Heart left ventricle (tissue), 16 donors: Measurements from ENCODE around the gene ZNF334. TPM values are rescaled to one million over a fixed set of nuclear protein-coding genes. Genes with fewer than 3 reads are reported as not detected.

Source experiments
- ATAC-seq, 4 donors: fragments of 200-7000 bp; cut with Tn5 transposase; one replicate each; pipeline ENCODE4 v1.9.1; 2020 to 2022; ENCODE audit warnings: moderate library complexity in 4 of 4, mild to moderate bottlenecking in 3 of 4, moderate number of reproducible peaks in 1 of 4
- DNase-seq, 5 donors: peaks; one replicate each; pipeline ENCODE4 v3.0.0-alpha.2; 2020
- H3K27ac ChIP-seq, 12 donors: fragments of 200-600 bp; sonication (generic) in 4 of 12; one replicate each; pipeline versions ENCODE4 v1.5.0 to v1.8.0; 2016 to 2022; ENCODE audit warnings: mild to moderate bottlenecking in 2 of 12
- H3K27me3 ChIP-seq, 9 donors: fragments of 200-600 bp; sonication (generic) in 2 of 9; one replicate each; pipeline versions ENCODE4 v1.5.1 to v1.8.0; 2016 to 2022; ENCODE audit warnings: mild to moderate bottlenecking in 3 of 9
- H3K36me3 ChIP-seq, 9 donors: fragments of 200-600 bp; sonication (generic) in 2 of 9; one replicate each; pipeline versions ENCODE4 v1.5.0 to v1.8.0; 2018 to 2022; ENCODE audit warnings: mild to moderate bottlenecking in 2 of 9
- H3K4me1 ChIP-seq, 12 donors: fragments of 200-600 bp; sonication (generic) in 4 of 12; one replicate each; pipeline versions ENCODE4 v1.5.0 to v1.8.0; 2016 to 2022; ENCODE audit warnings: mild to moderate bottlenecking in 3 of 12
- H3K4me3 ChIP-seq, 12 donors: fragments of 200-600 bp; sonication (generic) in 4 of 12; one replicate each; pipeline versions ENCODE4 v1.5.0 to v1.8.0; 2017 to 2022; ENCODE audit warnings: mild to moderate bottlenecking in 9 of 12, moderate library complexity in 4 of 12
- H3K9me3 ChIP-seq, 12 donors: fragments of 200-600 bp; sonication (generic) in 4 of 12; one replicate each; pipeline versions ENCODE4 v1.5.0 to v1.8.0; 2016 to 2022; ENCODE audit warnings: mild to moderate bottlenecking in 1 of 12
- POLR2A ChIP-seq, 2 donors: fragments of 450-650 bp; IDR thresholded peaks; one replicate each; pipeline ENCODE4 v1.6.1; 2017; ENCODE audit warnings: antibody characterized with exemption in 2 of 2, mild to moderate bottlenecking in 2 of 2, moderate library complexity in 2 of 2
- WGBS, 4 donors: extraction: QIAGEN DNeasy Blood & Tissue Kit in 2 of 4; methylation state at CpG; one replicate each; pipeline versions ENCODE4 v1.1.5 to v1.1.7; 2013 to 2018; 5-methylcytosine and 5-hydroxymethylcytosine counted together
- intact Hi-C, 10 donors: fragments of 100-400 bp; cut with DNase I; formaldehyde crosslinking; loops; one replicate each; pipeline versions ENCODE4 v1.11.1 to v1.14.2; 2022
- polyA plus RNA-seq, 2 donors: library from polyadenylated mRNA; stranded (reverse); fragments of 200-250 nt; gene quantifications; one replicate each; pipeline ENCODE4 v1.2.3, GENCODE V29; 2013
- total RNA-seq, 9 donors: library from RNA; depleted of rRNA in 2 of 9; stranded (reverse); fragments of >200 nt in 2 of 9; fragmentation: NEBNext Ultra II Directional in 3 of 9; extraction: Animal tissue kit (Norgen Biotek cat#: 25700) in 3 of 9; gene quantifications; one replicate each; pipeline versions ENCODE4 v1.1.0 to v1.2.4, GENCODE V29; 2016 to 2023
- TF ChIP-seq, protein P1 (sequence below), 12 donors: fragments of 200-600 bp; sonication (generic) in 4 of 12; IDR thresholded peaks; one replicate each; pipeline versions ENCODE4 v1.5.0 to v1.8.0; 2018 to 2022; ENCODE audit warnings: antibody characterized with exemption in 12 of 12, mild to moderate bottlenecking in 5 of 12
- donor health status: ischemic (EF 13 %, LVEDD 7.1; RV severe dilation, severe dysfunction).
- donor health status: healthy with polysubstance abuse.
- donor health status: DM: no; HTN: yes; CAD: no.
- donor health status: DM: no; HTN: no; CAD: no.
- donor health status: ischemic (EF 25% LVEDD 6.9; RV normal size, moderate dysfunction).
- donor health status: ischemic (EF 25% LVEDD 5.7; RV mildly dilated, moderate dysfunction).
- donor health status: healthy.
- donor health status: DM: yes; HTN: yes; CAD: no.
- donor health status: ischemic (EF 35%, LVEDD 5.7; RV mildly dilated, moderate dysfunction).
- donor health status: nonischemic (EF 11% LVEDD 7.7; RV severe dilation, severe dysfunction).
- donor health status: DM: yes; HTN: yes; CAD: no.
- donor health status: PGD.
- donor health status: ischemic (EF 29% LVEDD 5.4; RV normal size, mild dysfunction).
- donor health status: nonischemic (EF 23%, LVEDD 6.1; RV moderate dilation, normal function).

Gene ZNF334
- total and polyA plus RNA-seq, 11 donors, result 0.31 to 2.5 (median 1.0) TPM

DNA sequence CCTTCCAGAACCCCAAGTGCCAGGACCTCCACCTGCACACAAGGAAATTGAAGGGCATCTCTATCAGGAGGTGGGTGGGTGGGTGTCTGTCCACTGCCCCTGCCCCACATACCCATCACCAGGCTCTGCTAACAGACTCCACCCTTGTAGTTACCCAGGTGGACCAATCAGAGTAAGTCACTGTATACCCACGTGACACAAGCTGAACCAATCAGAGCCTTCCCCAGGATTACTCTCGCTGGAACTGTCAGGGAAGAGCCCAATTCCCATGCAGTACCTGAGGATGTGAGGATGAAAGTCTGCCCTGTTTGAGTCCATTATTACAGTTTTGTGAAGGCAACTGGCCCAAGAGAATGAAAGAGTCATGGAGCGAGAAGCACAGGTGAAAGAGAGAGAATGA, 32.9 kb upstream of the ZNF334 start:
- no peak for DNase-seq
- Histone ChIP-seq H3K36me3 (no peaks in the 10 kb centered on the region), H3K27me3 (peaks cover 0 to 24% (median 3%) of the 10 kb centered on the region in 9 donors), H3K9me3 (no peaks in the 10 kb centered on the region), H3K4me3 (no peak overlapping the region), H3K27ac (no peak overlapping the region), H3K4me1 (peaks cover 0 to 13% (median 0%) of the 10 kb centered on the region in 12 donors)
- no peak for ATAC-seq
- no peak for TF ChIP-seq POLR2A (IDR thresholded peaks at IDR 0.05)
- TF ChIP-seq, protein P1, sequence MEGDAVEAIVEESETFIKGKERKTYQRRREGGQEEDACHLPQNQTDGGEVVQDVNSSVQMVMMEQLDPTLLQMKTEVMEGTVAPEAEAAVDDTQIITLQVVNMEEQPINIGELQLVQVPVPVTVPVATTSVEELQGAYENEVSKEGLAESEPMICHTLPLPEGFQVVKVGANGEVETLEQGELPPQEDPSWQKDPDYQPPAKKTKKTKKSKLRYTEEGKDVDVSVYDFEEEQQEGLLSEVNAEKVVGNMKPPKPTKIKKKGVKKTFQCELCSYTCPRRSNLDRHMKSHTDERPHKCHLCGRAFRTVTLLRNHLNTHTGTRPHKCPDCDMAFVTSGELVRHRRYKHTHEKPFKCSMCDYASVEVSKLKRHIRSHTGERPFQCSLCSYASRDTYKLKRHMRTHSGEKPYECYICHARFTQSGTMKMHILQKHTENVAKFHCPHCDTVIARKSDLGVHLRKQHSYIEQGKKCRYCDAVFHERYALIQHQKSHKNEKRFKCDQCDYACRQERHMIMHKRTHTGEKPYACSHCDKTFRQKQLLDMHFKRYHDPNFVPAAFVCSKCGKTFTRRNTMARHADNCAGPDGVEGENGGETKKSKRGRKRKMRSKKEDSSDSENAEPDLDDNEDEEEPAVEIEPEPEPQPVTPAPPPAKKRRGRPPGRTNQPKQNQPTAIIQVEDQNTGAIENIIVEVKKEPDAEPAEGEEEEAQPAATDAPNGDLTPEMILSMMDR (IDR thresholded peaks at IDR 0.05), result no peak
- intact Hi-C loops, result no loop called here
- WGBS, 4 donors, result 82 to 84% (median 83%) methylated on average over 3 of the region's 3 CpGs

GRCh38 chr20:46545827-46546138, 32.4 kb upstream of the ZNF334 start:
- Histone ChIP-seq H3K27ac (no peak overlapping the region), H3K9me3 (no peaks in the 10 kb centered on the region), H3K36me3 (no peaks in the 10 kb centered on the region), H3K4me3 (no peak overlapping the region), H3K27me3 (peaks cover 0 to 29% (median 3%) of the 10 kb centered on the region in 9 donors), H3K4me1 (peaks cover 0 to 13% (median 0%) of the 10 kb centered on the region in 12 donors)
- intact Hi-C loops, result no loop called here
- TF ChIP-seq, protein P1 (IDR thresholded peaks at IDR 0.05), result no peak
- TF ChIP-seq POLR2A (IDR thresholded peaks at IDR 0.05), result no peak
- WGBS, 4 donors, result 88 to 96% (median 94%) methylated on average over 5 to 9 of the region's 9 CpGs
- DNase-seq (peak in 1 of 5 donors; percentile 59), ATAC-seq (peak in 1 of 4 donors; percentile 19)

GRCh38 chr20:46545077-46545826, 31.9 kb upstream of the ZNF334 start:
- 76 to 84% (median 80%) methylated on average over 6 to 14 of the region's 14 CpGs for WGBS, 4 donors
- TF ChIP-seq, protein P1 (IDR thresholded peaks at IDR 0.05), result no peak
- TF ChIP-seq POLR2A (IDR thresholded peaks at IDR 0.05), result no peak
- ATAC-seq (peak in 1 of 4 donors; percentile 31), DNase-seq (no peak)
- Histone ChIP-seq H3K4me1 (peaks cover 0 to 13% (median 0%) of the 10 kb centered on the region in 12 donors), H3K9me3 (no peaks in the 10 kb centered on the region), H3K27ac (no peak overlapping the region), H3K4me3 (no peak overlapping the region), H3K36me3 (no peaks in the 10 kb centered on the region), H3K27me3 (peaks cover 0 to 34% (median 3%) of the 10 kb centered on the region in 9 donors)
- intact Hi-C loops, result no loop called here

GRCh38 chr20:46544576-46544975, 31.2 kb upstream of the ZNF334 start:
- intact Hi-C loops, result no loop called here
- H3K4me3 ChIP-seq, result no peak overlapping the region
- no peak for TF ChIP-seq POLR2A (IDR thresholded peaks at IDR 0.05)
- TF ChIP-seq, protein P1 (IDR thresholded peaks at IDR 0.05), result peak in 2 of 12 donors; percentile 13 to 18
- H3K27ac ChIP-seq, result no peak overlapping the region
- H3K9me3 ChIP-seq, result no peaks in the 10 kb centered on the region
- H3K36me3 ChIP-seq, result no peaks in the 10 kb centered on the region
- no peak for ATAC-seq
- H3K27me3 ChIP-seq, result peaks cover 0 to 40% (median 3%) of the 10 kb centered on the region in 9 donors
- no peak for DNase-seq
- peaks cover 0 to 13% (median 0%) of the 10 kb centered on the region in 12 donors for H3K4me1 ChIP-seq
- WGBS, 4 donors, result 85 to 92% (median 90%) methylated on average over 3 of the region's 3 CpGs
